Measurements from ENCODE around the gene ZBTB8OS. TPM values are rescaled to one million over a fixed set of nuclear protein-coding genes. Genes with fewer than 3 reads are reported as not detected.
"Not testable (repeated sequence)": the region's sequence is repeated elsewhere in the genome, so short reads cannot be mapped to it uniquely, and the experiment has no call there.

ZBTB8OS gene
- total RNA-seq (2014; rRNA removed; shearing (Covaris generic)), result 55.7 and 73.9 TPM in 2 replicates

- Histone ChIP-seq H3K27ac (peak within 1 kb of the TSS; percentile 97), H3K36me3 (peaks cover 31% of the 10 kb centered on the region), H3K4me1 (no peaks in the 10 kb centered on the region; the same call in 1 of the 2 replicates), H3K27me3 (no peaks in the 10 kb centered on the region), H3K4me3 (peak within 1 kb of the TSS; percentile 90), H3K9me3 (replicated peaks) (no peaks in the 10 kb centered on the region)
- DNase-seq, result peak; percentile 95 to 98
These were observed at the start of gene ZBTB8OS for GRCh38 chr1:32650248-32650751. ZBTB8OS (minus strand) TSS chr1:32650550; CDS start chr1:32650529, 21 bp downstream.

DNA sequence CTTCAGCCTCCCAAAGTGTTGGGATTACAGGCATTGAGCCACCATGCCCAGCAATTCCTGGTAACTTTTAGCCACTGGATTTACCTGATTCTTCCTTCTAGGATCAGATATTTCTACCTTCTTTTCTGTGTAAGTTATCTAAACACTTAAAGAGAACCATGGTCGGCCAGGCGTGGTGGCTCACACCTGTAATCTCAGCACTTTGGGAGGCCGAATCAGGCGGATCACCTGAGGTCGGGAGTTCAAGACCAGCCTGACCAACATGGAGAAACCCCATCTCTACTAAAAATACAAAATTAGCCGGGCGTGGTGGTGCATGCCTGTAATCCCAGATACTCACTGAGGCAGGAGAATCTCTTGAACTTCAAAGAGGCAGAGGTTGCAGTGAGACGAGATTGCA lies 46.6 kb upstream of the ZBTB8OS start:
- not testable (repeated sequence) for H3K9me3 ChIP-seq (replicated peaks); H3K27me3 ChIP-seq; H3K36me3 ChIP-seq; DNase-seq; H3K4me3 ChIP-seq; H3K27ac ChIP-seq
- peaks cover 13% of the 10 kb centered on the region; the same call in 1 of the 2 replicates for H3K4me1 ChIP-seq

- no peaks in the 10 kb centered on the region for H3K36me3 ChIP-seq
- no peaks in the 10 kb centered on the region for H3K27me3 ChIP-seq
- no peak for DNase-seq
- no peaks in the 10 kb centered on the region for H3K9me3 ChIP-seq (replicated peaks)
- H3K27ac ChIP-seq, result no peak overlapping the region
- no peak overlapping the region for H3K4me3 ChIP-seq
- peaks cover 5% of the 10 kb centered on the region; the same call in 1 of the 2 replicates for H3K4me1 ChIP-seq
These were observed 45.7 kb upstream of the ZBTB8OS start for GRCh38 chr1:32696041-32696440.

DNA sequence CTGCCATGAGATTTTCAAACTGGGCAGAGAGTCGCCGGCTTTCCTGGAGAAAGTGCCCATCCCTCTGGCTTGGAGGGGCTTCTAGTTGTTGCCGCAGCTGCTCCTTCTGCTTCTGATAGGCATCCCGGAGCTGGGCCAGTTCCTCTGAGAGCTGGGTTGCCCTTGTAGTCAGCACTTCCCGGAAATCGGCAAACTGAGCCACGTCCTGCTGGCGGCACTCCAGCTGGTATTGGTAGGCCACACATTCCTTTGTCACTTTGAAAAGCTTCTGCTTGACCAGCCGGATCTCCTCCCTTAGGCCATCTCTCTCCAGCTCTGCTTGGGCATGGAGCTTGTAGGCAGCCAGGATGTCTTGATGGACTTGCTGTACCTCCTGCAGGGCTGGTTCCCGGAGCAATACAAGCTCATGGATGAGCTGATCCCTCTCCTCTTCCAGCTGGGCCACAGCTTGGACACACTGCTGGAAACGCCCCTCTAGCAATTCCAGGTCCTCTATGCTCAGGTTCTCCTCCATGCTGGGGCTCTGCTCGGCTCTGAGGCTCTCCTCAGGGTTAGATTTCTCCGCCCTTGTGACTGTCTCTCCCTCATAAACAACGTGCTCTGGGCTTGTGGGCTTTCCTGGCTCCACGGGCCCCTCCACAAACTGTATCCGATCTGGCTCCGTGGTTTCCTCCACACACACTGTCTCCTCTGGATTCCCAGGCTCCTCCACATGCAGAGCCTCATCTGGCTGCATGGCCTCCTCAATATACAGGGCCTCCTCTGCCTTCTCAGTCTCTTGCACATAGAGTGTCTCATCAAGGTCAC lies 45.0 kb upstream of the ZBTB8OS start:
- no peaks in the 10 kb centered on the region for H3K27me3 ChIP-seq
- H3K27ac ChIP-seq, result no peak overlapping the region
- H3K4me1 ChIP-seq, result peaks cover 5% of the 10 kb centered on the region; the same call in 1 of the 2 replicates
- no peak overlapping the region for H3K4me3 ChIP-seq
- peak; percentile 45 to 52 for DNase-seq
- H3K36me3 ChIP-seq, result no peaks in the 10 kb centered on the region; the same call in 1 of the 2 replicates
- no peaks in the 10 kb centered on the region for H3K9me3 ChIP-seq (replicated peaks)

- Histone ChIP-seq H3K4me1 (peaks cover 5% of the 10 kb centered on the region; the same call in 1 of the 2 replicates), H3K36me3 (no peaks in the 10 kb centered on the region; the same call in 1 of the 2 replicates), H3K27ac (no peak overlapping the region), H3K27me3 (no peaks in the 10 kb centered on the region), H3K4me3 (no peak overlapping the region), H3K9me3 (replicated peaks) (no peaks in the 10 kb centered on the region)
- no peak for DNase-seq
These were observed 43.3 kb upstream of the ZBTB8OS start for GRCh38 chr1:32693455-32694174.

DNA sequence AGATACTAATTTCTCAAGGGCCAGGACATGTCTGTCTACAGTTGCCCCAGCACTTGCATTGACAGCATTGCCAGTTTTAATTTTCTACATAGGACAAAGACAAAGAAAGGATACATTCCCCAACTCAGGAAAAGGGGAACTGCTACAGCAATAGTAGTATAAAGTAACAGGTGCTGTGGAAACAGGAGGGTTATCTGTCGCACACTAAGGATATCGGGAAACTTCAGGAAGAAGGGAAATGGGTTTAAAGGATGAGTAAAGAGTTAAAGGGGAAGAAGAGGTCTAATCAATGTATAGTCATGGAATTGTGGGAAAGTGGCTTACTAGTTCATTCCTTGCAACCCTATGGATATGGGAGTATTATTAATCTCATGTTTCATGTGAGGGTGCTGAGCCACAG lies 36.0 kb upstream of the ZBTB8OS start:
- Histone ChIP-seq H3K9me3 (replicated peaks) (no peaks in the 10 kb centered on the region), H3K4me1 (no peaks in the 10 kb centered on the region), H3K4me3 (no peak overlapping the region), H3K27me3 (no peaks in the 10 kb centered on the region), H3K27ac (no peak overlapping the region), H3K36me3 (peaks cover 53% of the 10 kb centered on the region)
- no peak for DNase-seq

DNA sequence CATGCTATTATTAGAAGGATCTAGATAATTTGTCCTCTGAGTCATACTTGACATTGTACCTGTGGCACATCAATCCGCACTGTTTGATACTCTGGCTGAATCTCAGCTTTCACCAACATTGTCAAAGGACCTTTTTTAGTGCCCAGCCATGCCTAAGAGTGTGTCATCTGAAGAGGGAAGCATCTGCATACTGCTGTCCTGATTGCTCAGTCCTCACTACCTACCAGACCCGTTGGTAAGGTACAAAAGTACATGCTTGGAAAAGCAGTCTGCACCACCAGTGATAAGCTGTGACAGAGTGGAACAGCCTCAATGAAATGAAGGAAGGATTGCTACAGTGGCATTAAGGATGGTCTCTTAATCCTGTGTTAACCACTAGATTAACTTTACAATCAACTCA lies 35.1 kb upstream of the ZBTB8OS start:
- H3K27ac ChIP-seq, result no peak overlapping the region
- DNase-seq, result no peak
- H3K4me3 ChIP-seq, result no peak overlapping the region
- no peaks in the 10 kb centered on the region for H3K27me3 ChIP-seq
- H3K9me3 ChIP-seq (replicated peaks), result no peaks in the 10 kb centered on the region
- peaks cover 62% of the 10 kb centered on the region for H3K36me3 ChIP-seq
- H3K4me1 ChIP-seq, result no peaks in the 10 kb centered on the region

GRCh38 chr1:32684167-32684811 lies 33.9 kb upstream of the ZBTB8OS start:
- no peaks in the 10 kb centered on the region for H3K4me1 ChIP-seq
- H3K27me3 ChIP-seq, result no peaks in the 10 kb centered on the region
- no peak overlapping the region for H3K4me3 ChIP-seq
- H3K27ac ChIP-seq, result no peak overlapping the region
- H3K9me3 ChIP-seq (replicated peaks), result no peaks in the 10 kb centered on the region
- peaks cover 69% of the 10 kb centered on the region for H3K36me3 ChIP-seq
- DNase-seq, result no peak

GRCh38 chr1:32683397-32683796 lies 33.0 kb upstream of the ZBTB8OS start:
- DNase-seq, result no peak
- Histone ChIP-seq H3K27me3 (no peaks in the 10 kb centered on the region), H3K27ac (no peak overlapping the region), H3K4me3 (no peak overlapping the region), H3K4me1 (no peaks in the 10 kb centered on the region), H3K9me3 (replicated peaks) (no peaks in the 10 kb centered on the region), H3K36me3 (peaks cover 78% of the 10 kb centered on the region)

DNA sequence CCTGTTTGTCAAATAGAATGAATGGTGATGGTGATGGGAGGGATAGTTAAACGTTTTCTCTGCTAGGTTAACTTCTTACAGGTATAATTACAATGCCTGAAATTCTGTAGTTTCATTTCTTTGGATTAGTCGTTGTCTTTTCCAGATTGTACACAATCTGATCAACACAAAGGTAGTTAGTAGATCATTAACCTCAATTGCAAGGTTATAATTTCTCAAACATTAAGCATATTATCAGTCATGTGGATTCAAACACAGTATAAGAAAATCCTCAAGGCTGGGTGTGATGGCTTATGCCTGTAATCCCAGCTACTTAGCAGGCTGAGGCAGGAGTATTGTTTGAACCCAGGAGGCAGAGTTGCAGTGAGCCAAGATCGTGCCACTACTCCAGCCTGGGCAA lies 31.6 kb upstream of the ZBTB8OS start:
- H3K4me3 ChIP-seq, result no peak overlapping the region
- DNase-seq, result no peak
- no peak overlapping the region for H3K27ac ChIP-seq
- H3K36me3 ChIP-seq, result peaks cover 88% of the 10 kb centered on the region
- no peaks in the 10 kb centered on the region for H3K4me1 ChIP-seq
- H3K9me3 ChIP-seq (replicated peaks), result no peaks in the 10 kb centered on the region
- H3K27me3 ChIP-seq, result no peaks in the 10 kb centered on the region

DNA sequence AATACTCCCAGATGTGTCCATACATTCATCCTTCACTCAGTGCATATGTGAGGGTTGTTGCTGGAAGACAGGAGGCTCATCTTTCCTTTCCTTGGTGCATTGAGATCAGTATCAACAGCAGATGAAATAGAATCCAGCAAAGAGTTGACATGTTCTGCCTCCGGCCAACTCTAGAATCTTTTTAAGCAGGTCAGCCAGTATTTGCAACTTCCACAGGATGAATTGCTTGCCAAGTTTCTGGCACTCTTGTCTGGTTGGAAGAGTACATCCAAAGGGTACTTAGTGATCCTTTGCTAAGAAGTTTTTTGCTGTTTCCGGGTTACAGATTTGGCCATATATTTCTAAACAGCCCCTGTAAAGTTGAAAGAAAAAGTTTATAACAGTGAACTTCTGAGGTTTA lies 31.2 kb upstream of the ZBTB8OS start:
- Histone ChIP-seq H3K4me1 (no peaks in the 10 kb centered on the region), H3K27me3 (no peaks in the 10 kb centered on the region), H3K4me3 (no peak overlapping the region), H3K36me3 (peaks cover 91% of the 10 kb centered on the region), H3K27ac (no peak overlapping the region), H3K9me3 (replicated peaks) (no peaks in the 10 kb centered on the region)
- DNase-seq, result no peak

GRCh38 chr1:32680642-32681041 lies 30.3 kb upstream of the ZBTB8OS start:
- Histone ChIP-seq H3K9me3 (replicated peaks) (no peaks in the 10 kb centered on the region), H3K4me3 (no peak overlapping the region), H3K36me3 (peaks cover 89% of the 10 kb centered on the region), H3K4me1 (no peaks in the 10 kb centered on the region), H3K27me3 (no peaks in the 10 kb centered on the region), H3K27ac (no peak overlapping the region)
- no peak for DNase-seq

GRCh38 chr1:32679993-32680392 lies 29.6 kb upstream of the ZBTB8OS start:
- H3K4me3 ChIP-seq; DNase-seq; H3K27me3 ChIP-seq; H3K9me3 ChIP-seq (replicated peaks); H3K4me1 ChIP-seq; H3K27ac ChIP-seq: not testable (repeated sequence)
- H3K36me3 ChIP-seq, result peaks cover 90% of the 10 kb centered on the region

DNA sequence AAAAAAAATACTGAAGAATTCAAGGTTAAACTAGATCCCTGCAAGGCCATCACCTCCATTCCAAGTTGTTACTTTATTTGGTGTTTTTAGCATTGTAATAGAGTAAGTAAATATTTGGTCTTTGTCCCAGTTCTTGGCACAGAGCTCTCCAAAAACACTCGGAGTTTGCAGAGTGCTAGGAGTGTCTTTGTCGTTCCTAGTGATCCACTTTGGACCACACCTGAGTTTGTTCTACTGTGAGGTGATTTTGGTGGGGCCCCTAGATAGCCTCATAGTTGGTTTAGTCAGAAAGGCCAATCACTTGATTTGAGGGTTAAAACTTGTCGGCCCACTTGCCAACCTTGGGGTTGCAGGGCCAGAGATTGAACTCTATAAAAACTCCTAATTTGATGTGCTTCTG lies 26.6 kb upstream of the ZBTB8OS start:
- no peak for DNase-seq
- Histone ChIP-seq H3K4me3 (no peak overlapping the region), H3K27me3 (no peaks in the 10 kb centered on the region), H3K9me3 (replicated peaks) (no peaks in the 10 kb centered on the region), H3K36me3 (peaks cover 91% of the 10 kb centered on the region), H3K27ac (no peak overlapping the region), H3K4me1 (no peaks in the 10 kb centered on the region)

DNA sequence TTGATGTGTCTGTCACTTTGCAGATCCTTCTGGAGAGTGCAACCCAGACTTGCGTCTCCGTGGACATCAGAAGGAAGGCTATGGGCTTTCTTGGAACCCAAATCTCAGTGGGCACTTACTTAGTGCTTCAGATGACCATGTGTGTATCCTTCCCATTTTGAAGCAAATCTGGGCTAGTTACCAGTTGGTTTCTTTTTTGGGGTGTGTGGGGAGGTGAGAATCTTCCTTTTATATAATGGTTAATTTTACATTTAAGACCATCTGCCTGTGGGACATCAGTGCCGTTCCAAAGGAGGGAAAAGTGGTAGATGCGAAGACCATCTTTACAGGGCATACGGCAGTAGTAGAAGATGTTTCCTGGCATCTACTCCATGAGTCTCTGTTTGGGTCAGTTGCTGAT lies 18.4 kb upstream of the ZBTB8OS start:
- H3K9me3 ChIP-seq (replicated peaks); DNase-seq; H3K4me3 ChIP-seq; H3K27me3 ChIP-seq; H3K27ac ChIP-seq; H3K4me1 ChIP-seq: not testable (repeated sequence)
- peaks cover 92% of the 10 kb centered on the region for H3K36me3 ChIP-seq

Measured in SJCRH30 (cell line).